ENCODE results near the gene EVC.

The EVC gene

GRCh38 chr4:5753366-5753765, 42.4 kb downstream of the EVC start:
- H3K9ac ChIP-seq (ENCODE audit: low read depth, low read length): no peak overlapping the region
- H3K9me3 ChIP-seq (ENCODE audit: control insufficient read depth, insufficient read depth, low read length): no peaks in the 10 kb centered on the region
- H3K27me3 ChIP-seq (ENCODE audit: control insufficient read depth, insufficient read depth, low read length): no peaks in the 10 kb centered on the region
- no peak overlapping the region for H3K4me3 ChIP-seq (ENCODE audit: low read depth, low read length)
- peaks cover 31% of the 10 kb centered on the region for H3K36me3 ChIP-seq (ENCODE audit: control insufficient read depth, insufficient read depth, low read length)
- peaks cover 8% of the 10 kb centered on the region for H3K4me1 ChIP-seq (ENCODE audit: control insufficient read depth, insufficient read depth, low read length)

DNA sequence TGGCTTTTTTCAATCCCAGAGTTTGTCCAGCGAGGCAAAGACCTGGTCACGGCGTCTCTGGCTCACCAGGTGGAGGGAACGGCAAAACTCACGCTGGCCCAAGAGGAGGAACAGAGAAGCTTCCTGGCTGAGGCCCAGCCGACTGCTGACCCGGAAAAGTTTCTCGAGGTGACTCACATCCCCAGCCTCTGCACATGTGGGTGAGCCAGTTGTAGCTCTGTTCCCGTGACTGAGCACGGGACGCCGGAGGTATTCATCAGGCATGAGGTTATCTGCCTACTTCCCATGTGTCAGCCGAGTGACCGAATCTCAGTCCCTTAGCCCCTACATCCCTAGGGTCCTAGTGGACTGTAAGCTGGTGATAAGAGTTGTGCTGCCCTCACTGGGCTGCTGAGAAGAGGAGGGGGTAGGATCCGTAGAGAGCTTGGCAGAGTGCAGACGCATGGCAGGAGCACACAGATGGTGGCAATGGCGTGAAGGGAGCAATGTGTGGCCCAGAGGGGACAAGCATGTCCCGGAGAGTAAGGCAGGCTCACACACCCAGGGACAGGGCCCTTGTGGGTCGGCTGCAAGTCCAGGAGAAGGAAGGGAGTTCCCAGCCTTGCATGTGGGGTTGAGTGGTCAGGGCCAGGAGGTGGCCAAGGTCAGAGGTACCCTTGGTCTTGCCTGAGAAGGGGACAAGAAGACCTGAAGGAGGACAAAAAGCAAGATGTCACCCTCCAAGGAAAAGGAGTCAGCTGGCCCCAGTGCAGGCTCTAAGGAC, 42.9 kb downstream of the EVC start:
- no peak overlapping the region for H3K9ac ChIP-seq (ENCODE audit: low read depth, low read length)
- no peak overlapping the region for H3K4me3 ChIP-seq (ENCODE audit: low read depth, low read length)
- peaks cover 8% of the 10 kb centered on the region for H3K4me1 ChIP-seq (ENCODE audit: control insufficient read depth, insufficient read depth, low read length)
- peaks cover 31% of the 10 kb centered on the region for H3K36me3 ChIP-seq (ENCODE audit: control insufficient read depth, insufficient read depth, low read length)
- H3K9me3 ChIP-seq (ENCODE audit: control insufficient read depth, insufficient read depth, low read length): no peaks in the 10 kb centered on the region
- no peaks in the 10 kb centered on the region for H3K27me3 ChIP-seq (ENCODE audit: control insufficient read depth, insufficient read depth, low read length)

- Histone ChIP-seq H3K27me3 (ENCODE audit: control insufficient read depth, insufficient read depth, low read length) (no peaks in the 10 kb centered on the region), H3K9me3 (ENCODE audit: control insufficient read depth, insufficient read depth, low read length) (no peaks in the 10 kb centered on the region), H3K4me3 (ENCODE audit: low read depth, low read length) (no peak overlapping the region), H3K36me3 (ENCODE audit: control insufficient read depth, insufficient read depth, low read length) (peaks cover 30% of the 10 kb centered on the region), H3K9ac (ENCODE audit: low read depth, low read length) (no peak overlapping the region), H3K4me1 (ENCODE audit: control insufficient read depth, insufficient read depth, low read length) (peaks cover 8% of the 10 kb centered on the region)
These were observed 43.5 kb downstream of the EVC start for GRCh38 chr4:5754529-5754881.

GRCh38 chr4:5755161-5755560, 44.2 kb downstream of the EVC start:
- no peak overlapping the region for H3K9ac ChIP-seq (ENCODE audit: low read depth, low read length)
- H3K4me3 ChIP-seq (ENCODE audit: low read depth, low read length): no peak overlapping the region
- no peaks in the 10 kb centered on the region for H3K9me3 ChIP-seq (ENCODE audit: control insufficient read depth, insufficient read depth, low read length)
- H3K4me1 ChIP-seq (ENCODE audit: control insufficient read depth, insufficient read depth, low read length): peaks cover 8% of the 10 kb centered on the region
- H3K27me3 ChIP-seq (ENCODE audit: control insufficient read depth, insufficient read depth, low read length): no peaks in the 10 kb centered on the region
- peaks cover 25% of the 10 kb centered on the region for H3K36me3 ChIP-seq (ENCODE audit: control insufficient read depth, insufficient read depth, low read length)

- H3K9ac ChIP-seq (ENCODE audit: low read depth, low read length): no peak overlapping the region
- H3K36me3 ChIP-seq (ENCODE audit: control insufficient read depth, insufficient read depth, low read length): peaks cover 24% of the 10 kb centered on the region
- H3K4me3 ChIP-seq (ENCODE audit: low read depth, low read length): no peak overlapping the region
- no peaks in the 10 kb centered on the region for H3K27me3 ChIP-seq (ENCODE audit: control insufficient read depth, insufficient read depth, low read length)
- peaks cover 8% of the 10 kb centered on the region for H3K4me1 ChIP-seq (ENCODE audit: control insufficient read depth, insufficient read depth, low read length)
- no peaks in the 10 kb centered on the region for H3K9me3 ChIP-seq (ENCODE audit: control insufficient read depth, insufficient read depth, low read length)
These were observed 44.7 kb downstream of the EVC start for GRCh38 chr4:5755679-5756078.

- peaks cover 8% of the 10 kb centered on the region for H3K4me1 ChIP-seq (ENCODE audit: control insufficient read depth, insufficient read depth, low read length)
- H3K27me3 ChIP-seq (ENCODE audit: control insufficient read depth, insufficient read depth, low read length): no peaks in the 10 kb centered on the region
- no peak overlapping the region for H3K4me3 ChIP-seq (ENCODE audit: low read depth, low read length)
- no peaks in the 10 kb centered on the region for H3K9me3 ChIP-seq (ENCODE audit: control insufficient read depth, insufficient read depth, low read length)
- peaks cover 24% of the 10 kb centered on the region for H3K36me3 ChIP-seq (ENCODE audit: control insufficient read depth, insufficient read depth, low read length)
- H3K9ac ChIP-seq (ENCODE audit: low read depth, low read length): no peak overlapping the region
These were observed 45.3 kb downstream of the EVC start for GRCh38 chr4:5756271-5756670.

GRCh38 chr4:5757091-5757490, 46.1 kb downstream of the EVC start:
- H3K4me1 ChIP-seq (ENCODE audit: control insufficient read depth, insufficient read depth, low read length): peaks cover 5% of the 10 kb centered on the region
- H3K9me3 ChIP-seq (ENCODE audit: control insufficient read depth, insufficient read depth, low read length): no peaks in the 10 kb centered on the region
- H3K27me3 ChIP-seq (ENCODE audit: control insufficient read depth, insufficient read depth, low read length): no peaks in the 10 kb centered on the region
- no peak overlapping the region for H3K4me3 ChIP-seq (ENCODE audit: low read depth, low read length)
- H3K9ac ChIP-seq (ENCODE audit: low read depth, low read length): no peak overlapping the region
- H3K36me3 ChIP-seq (ENCODE audit: control insufficient read depth, insufficient read depth, low read length): peaks cover 21% of the 10 kb centered on the region

DNA sequence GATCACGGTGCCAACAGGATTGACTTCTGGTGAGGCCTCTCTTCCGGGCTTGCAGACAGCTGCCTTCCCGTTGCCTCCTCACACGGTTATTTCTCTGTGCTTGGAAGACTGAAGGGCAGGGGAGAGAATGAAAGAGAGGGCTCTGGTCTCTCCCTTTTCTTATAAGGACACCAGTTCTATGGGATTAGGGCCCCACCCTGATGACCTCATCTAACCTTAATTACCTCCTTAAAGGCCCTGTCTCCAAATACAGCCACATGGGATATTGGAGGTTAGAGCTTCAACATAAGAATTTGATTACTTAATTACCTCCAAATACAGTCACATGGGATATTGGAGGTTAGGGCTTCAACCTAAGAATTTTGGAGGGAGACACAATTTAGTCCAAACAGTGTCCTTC, 46.5 kb downstream of the EVC start:
- H3K9ac ChIP-seq (ENCODE audit: low read depth, low read length): no peak overlapping the region
- H3K4me3 ChIP-seq (ENCODE audit: low read depth, low read length): no peak overlapping the region
- no peaks in the 10 kb centered on the region for H3K27me3 ChIP-seq (ENCODE audit: control insufficient read depth, insufficient read depth, low read length)
- no peaks in the 10 kb centered on the region for H3K9me3 ChIP-seq (ENCODE audit: control insufficient read depth, insufficient read depth, low read length)
- H3K4me1 ChIP-seq (ENCODE audit: control insufficient read depth, insufficient read depth, low read length): peaks cover 2% of the 10 kb centered on the region
- peaks cover 21% of the 10 kb centered on the region for H3K36me3 ChIP-seq (ENCODE audit: control insufficient read depth, insufficient read depth, low read length)

DNA sequence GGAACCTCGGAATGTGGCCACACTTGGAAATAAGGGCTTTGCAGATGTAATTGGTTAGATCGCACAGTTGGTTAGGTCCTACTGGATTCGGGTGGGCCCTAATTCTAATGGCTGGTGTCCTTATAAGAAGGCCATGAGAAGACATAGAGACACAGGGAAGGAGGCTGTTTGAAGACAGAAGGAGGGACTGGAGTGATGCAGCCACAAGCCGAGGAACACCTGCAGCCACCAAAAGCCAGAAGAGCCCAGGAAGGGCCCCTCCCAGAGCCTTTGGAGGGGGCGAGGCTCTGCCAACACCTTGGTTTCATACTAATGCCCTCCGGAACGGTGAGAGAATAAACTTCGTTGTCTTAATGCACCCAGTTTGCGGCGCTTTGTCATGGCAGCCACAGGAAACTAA, 47.0 kb downstream of the EVC start:
- Histone ChIP-seq H3K9ac (ENCODE audit: low read depth, low read length) (no peak overlapping the region), H3K36me3 (ENCODE audit: control insufficient read depth, insufficient read depth, low read length) (peaks cover 18% of the 10 kb centered on the region), H3K4me1 (ENCODE audit: control insufficient read depth, insufficient read depth, low read length) (no peaks in the 10 kb centered on the region), H3K4me3 (ENCODE audit: low read depth, low read length) (no peak overlapping the region), H3K27me3 (ENCODE audit: control insufficient read depth, insufficient read depth, low read length) (no peaks in the 10 kb centered on the region), H3K9me3 (ENCODE audit: control insufficient read depth, insufficient read depth, low read length) (no peaks in the 10 kb centered on the region)

DNA sequence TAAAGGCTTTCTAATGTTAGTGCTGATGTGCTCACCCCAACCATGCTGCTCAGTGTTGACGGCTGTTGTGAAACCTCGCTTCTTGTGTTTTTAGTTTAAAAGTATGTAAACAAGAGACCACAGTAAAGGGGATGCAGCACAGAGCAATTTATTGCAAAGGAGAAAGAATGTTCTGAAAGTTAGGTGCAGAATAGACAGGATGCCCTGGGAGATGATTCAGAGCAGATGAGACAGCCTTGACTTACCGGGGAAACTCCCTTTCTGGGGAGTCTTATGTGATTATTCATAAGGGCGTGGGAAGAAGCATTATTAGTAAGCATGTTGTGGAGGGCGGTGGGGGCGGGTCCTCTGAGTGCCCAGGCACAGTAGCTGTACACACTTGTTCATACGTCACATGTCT, 47.7 kb downstream of the EVC start:
- Histone ChIP-seq H3K36me3 (ENCODE audit: control insufficient read depth, insufficient read depth, low read length) (peaks cover 15% of the 10 kb centered on the region), H3K4me3 (ENCODE audit: low read depth, low read length) (no peak overlapping the region), H3K9me3 (ENCODE audit: control insufficient read depth, insufficient read depth, low read length) (no peaks in the 10 kb centered on the region), H3K4me1 (ENCODE audit: control insufficient read depth, insufficient read depth, low read length) (no peaks in the 10 kb centered on the region), H3K9ac (ENCODE audit: low read depth, low read length) (no peak overlapping the region), H3K27me3 (ENCODE audit: control insufficient read depth, insufficient read depth, low read length) (no peaks in the 10 kb centered on the region)

DNA sequence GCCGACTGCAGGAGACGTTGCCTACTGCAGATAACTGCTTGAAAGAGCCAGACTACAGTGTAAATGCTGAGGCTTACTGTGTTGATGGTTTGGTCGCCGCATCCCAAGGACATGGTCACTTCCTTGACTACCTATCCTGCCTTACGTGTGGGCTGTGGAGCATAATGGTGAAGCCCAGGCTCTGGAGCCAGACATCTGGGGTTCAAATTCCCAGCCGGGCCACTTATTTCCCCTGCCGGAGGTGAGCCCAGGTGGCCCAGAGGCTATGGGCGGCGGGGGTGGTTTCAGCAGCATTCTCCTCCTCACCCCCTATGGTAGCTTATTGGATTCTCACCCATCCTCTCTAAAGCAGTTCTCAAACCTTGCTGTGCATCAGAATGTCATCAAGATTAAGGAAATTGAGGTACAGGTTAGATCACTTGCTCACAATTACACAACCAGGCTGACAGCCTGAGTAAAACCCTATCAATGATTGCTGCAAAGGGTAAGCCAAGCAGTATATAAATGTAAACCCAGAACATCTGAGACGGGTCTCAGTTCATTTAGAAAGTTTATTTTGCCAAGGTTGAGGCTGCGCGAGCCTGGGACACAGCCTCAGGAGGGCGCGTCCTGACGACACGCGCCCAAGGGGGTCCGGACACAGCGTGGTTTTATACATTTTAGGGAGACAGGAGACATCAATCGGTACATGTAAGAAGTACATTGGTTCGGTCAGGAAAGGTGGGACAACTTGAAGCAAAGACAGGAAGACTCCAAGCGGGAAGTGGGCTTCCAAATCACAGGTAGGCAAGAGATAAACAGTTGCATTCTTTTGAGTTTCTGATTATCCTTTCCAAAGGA, 48.5 kb downstream of the EVC start:
- H3K27me3 ChIP-seq (ENCODE audit: control insufficient read depth, insufficient read depth, low read length): no peaks in the 10 kb centered on the region
- H3K4me1 ChIP-seq (ENCODE audit: control insufficient read depth, insufficient read depth, low read length): no peaks in the 10 kb centered on the region
- H3K9ac ChIP-seq (ENCODE audit: low read depth, low read length): no peak overlapping the region
- peaks cover 10% of the 10 kb centered on the region for H3K36me3 ChIP-seq (ENCODE audit: control insufficient read depth, insufficient read depth, low read length)
- H3K4me3 ChIP-seq (ENCODE audit: low read depth, low read length): no peak overlapping the region
- H3K9me3 ChIP-seq (ENCODE audit: control insufficient read depth, insufficient read depth, low read length): no peaks in the 10 kb centered on the region

- H3K9ac ChIP-seq (ENCODE audit: low read depth, low read length): no peak overlapping the region
- peaks cover 10% of the 10 kb centered on the region for H3K36me3 ChIP-seq (ENCODE audit: control insufficient read depth, insufficient read depth, low read length)
- H3K4me1 ChIP-seq (ENCODE audit: control insufficient read depth, insufficient read depth, low read length): no peaks in the 10 kb centered on the region
- no peak overlapping the region for H3K4me3 ChIP-seq (ENCODE audit: low read depth, low read length)
- no peaks in the 10 kb centered on the region for H3K9me3 ChIP-seq (ENCODE audit: control insufficient read depth, insufficient read depth, low read length)
- no peaks in the 10 kb centered on the region for H3K27me3 ChIP-seq (ENCODE audit: control insufficient read depth, insufficient read depth, low read length)
These were observed 49.2 kb downstream of the EVC start for GRCh38 chr4:5760246-5760645.
